ENCODE data around the gene HPDL. TPM values are rescaled to one million over a fixed set of nuclear protein-coding genes. Genes with fewer than 3 reads are reported as not detected.

The HPDL gene
- total RNA-seq, 1 donor from 2014 or later: 11.6 TPM

GRCh38 chr1:45370575-45370974 lies 43.9 kb downstream of the HPDL start:
- no peak for DNase-seq (ENCODE audit: low read depth, low spot score)
- Mint-ChIP-seq H3K27me3 (ENCODE audit: low read depth) (peaks cover 5% of the 10 kb centered on the region), H3K4me3 (no peak overlapping the region), H3K36me3 (ENCODE audit: low read depth) (no peaks in the 10 kb centered on the region), H3K27ac (ENCODE audit: unreplicated experiment) (no peak overlapping the region), H3K9me3 (no peaks in the 10 kb centered on the region), H3K4me1 (no peaks in the 10 kb centered on the region)
- TF ChIP-seq CTCF (conservative IDR thresholded peaks at IDR 0.05): no peak

- no peak for TF ChIP-seq CTCF (conservative IDR thresholded peaks at IDR 0.05)
- no peaks in the 10 kb centered on the region for H3K9me3 Mint-ChIP-seq
- H3K4me3 Mint-ChIP-seq: no peak overlapping the region
- H3K27ac Mint-ChIP-seq (ENCODE audit: unreplicated experiment): no peak overlapping the region
- DNase-seq (ENCODE audit: low read depth, low spot score): no peak
- peaks cover 5% of the 10 kb centered on the region for H3K27me3 Mint-ChIP-seq (ENCODE audit: low read depth)
- no peaks in the 10 kb centered on the region for H3K36me3 Mint-ChIP-seq (ENCODE audit: low read depth)
- H3K4me1 Mint-ChIP-seq: no peaks in the 10 kb centered on the region
These were observed 46.9 kb downstream of the HPDL start for GRCh38 chr1:45373573-45373972.

GRCh38 chr1:45375104-45376090 lies 48.7 kb downstream of the HPDL start:
- no peaks in the 10 kb centered on the region for H3K36me3 Mint-ChIP-seq (ENCODE audit: low read depth)
- no peak for TF ChIP-seq CTCF (conservative IDR thresholded peaks at IDR 0.05)
- H3K9me3 Mint-ChIP-seq: no peaks in the 10 kb centered on the region
- H3K27ac Mint-ChIP-seq (ENCODE audit: unreplicated experiment): no peak overlapping the region
- H3K4me1 Mint-ChIP-seq: no peaks in the 10 kb centered on the region
- peaks cover 5% of the 10 kb centered on the region for H3K27me3 Mint-ChIP-seq (ENCODE audit: low read depth)
- no peak for DNase-seq (ENCODE audit: low read depth, low spot score)
- H3K4me3 Mint-ChIP-seq: no peak overlapping the region

GRCh38 chr1:45378184-45378583 lies 51.5 kb downstream of the HPDL start:
- no peak for TF ChIP-seq CTCF (conservative IDR thresholded peaks at IDR 0.05)
- H3K4me1 Mint-ChIP-seq: no peaks in the 10 kb centered on the region
- no peak overlapping the region for H3K27ac Mint-ChIP-seq (ENCODE audit: unreplicated experiment)
- DNase-seq (ENCODE audit: low read depth, low spot score): no peak
- H3K27me3 Mint-ChIP-seq (ENCODE audit: low read depth): peaks cover 5% of the 10 kb centered on the region
- H3K4me3 Mint-ChIP-seq: no peak overlapping the region
- H3K9me3 Mint-ChIP-seq: no peaks in the 10 kb centered on the region
- H3K36me3 Mint-ChIP-seq (ENCODE audit: low read depth): no peaks in the 10 kb centered on the region

Other genes starting within 250 kb of the HPDL start
- gene ZSWIM5, start 120.3 kb upstream of the HPDL start, total RNA-seq: 13.1 and 13.2 TPM in 2 replicates
- gene TOE1, start 13.3 kb downstream of the HPDL start, total RNA-seq: 26.7 and 28.8 TPM in 2 replicates
- 61.9 and 68.2 TPM in 2 replicates for gene MUTYH, start 13.5 kb downstream of the HPDL start, total RNA-seq
- 1.8 and 1.9 TPM in 2 replicates for gene TESK2, start 164.3 kb downstream of the HPDL start, total RNA-seq
- 2.6 and 2.9 TPM in 2 replicates for gene CCDC163, start 173.2 kb downstream of the HPDL start, total RNA-seq
- gene MMACHC, start 173.4 kb downstream of the HPDL start, total RNA-seq: 9.7 and 12.5 TPM in 2 replicates
- gene PRDX1, start 195.0 kb downstream of the HPDL start, total RNA-seq: 317 and 334 TPM in 2 replicates
- 185 and 192 TPM in 2 replicates for gene AKR1A1, start 223.9 kb downstream of the HPDL start, total RNA-seq